Stimulated activated CD8-positive, alpha-beta memory T cell treated with anti-CD3 and anti-CD28 coated beads, Interleukin-15, amount 100 ng/mL, for 4 hours (primary cell): Measurements from ENCODE around the gene TRIOBP.

Experiments used
- DNase-seq, 2 donors: peaks; one replicate each; pipeline ENCODE4 v3.0.0-alpha.2; 2020; ENCODE audit warnings: low read depth in 2 of 2

Gene TRIOBP

GRCh38 chr22:37824674-37825641 is 128.1 kb downstream of the TRIOBP start:
- DNase-seq: no peak
